Activated naive CD4-positive, alpha-beta T cell treated with anti-CD3 and anti-CD28 coated beads, Interleukin-2, amount 50 U/mL, for 24 hours (primary cell): Measurements from ENCODE around the gene OR2F2.

Experiments
- H3K27ac Mint-ChIP-seq: one replicate; pipeline ENCODE4 v1.8.0; 2021; ENCODE audit warnings: mild to moderate bottlenecking, mixed read lengths
- H3K27me3 Mint-ChIP-seq: one replicate; pipeline ENCODE4 v1.8.0; 2021; ENCODE audit warnings: mixed read lengths
- H3K36me3 Mint-ChIP-seq: one replicate; pipeline ENCODE4 v1.8.0; 2021; ENCODE audit warnings: mixed read lengths
- H3K4me1 Mint-ChIP-seq: one replicate; pipeline ENCODE4 v1.8.0; 2021; ENCODE audit warnings: mixed read lengths
- H3K4me3 Mint-ChIP-seq: one replicate; pipeline ENCODE4 v1.8.0; 2021; ENCODE audit warnings: mild to moderate bottlenecking, mixed read lengths
- H3K9me3 Mint-ChIP-seq: one replicate; pipeline ENCODE4 v1.8.0; 2021; ENCODE audit warnings: mixed read lengths

The OR2F2 gene

DNA sequence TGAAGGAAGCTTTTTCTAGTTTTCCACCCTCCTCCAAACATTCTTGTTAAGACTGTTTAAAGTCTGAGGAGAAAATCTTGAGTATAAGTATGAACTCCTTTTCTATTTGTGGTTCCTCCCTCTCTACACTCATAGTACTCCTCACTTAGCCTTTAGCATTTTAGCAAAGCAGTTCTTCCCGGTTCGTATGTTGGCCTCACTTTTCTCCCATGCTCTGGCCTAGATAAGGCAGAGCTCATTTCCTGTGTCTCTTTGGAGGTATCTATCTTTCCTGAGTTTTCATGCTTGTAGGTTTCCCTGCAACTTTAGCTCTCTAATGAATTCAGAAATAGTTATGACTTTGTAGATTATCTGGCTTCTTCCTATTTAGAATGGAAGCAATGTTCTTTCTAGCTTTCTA, 13.7 kb downstream of the OR2F2 start:
- peaks cover 4% of the 10 kb centered on the region for H3K36me3 Mint-ChIP-seq
- H3K4me3 Mint-ChIP-seq: no peak overlapping the region
- peaks cover 24% of the 10 kb centered on the region for H3K27me3 Mint-ChIP-seq
- H3K27ac Mint-ChIP-seq: no peak overlapping the region
- no peaks in the 10 kb centered on the region for H3K4me1 Mint-ChIP-seq
- H3K9me3 Mint-ChIP-seq: no peaks in the 10 kb centered on the region

DNA sequence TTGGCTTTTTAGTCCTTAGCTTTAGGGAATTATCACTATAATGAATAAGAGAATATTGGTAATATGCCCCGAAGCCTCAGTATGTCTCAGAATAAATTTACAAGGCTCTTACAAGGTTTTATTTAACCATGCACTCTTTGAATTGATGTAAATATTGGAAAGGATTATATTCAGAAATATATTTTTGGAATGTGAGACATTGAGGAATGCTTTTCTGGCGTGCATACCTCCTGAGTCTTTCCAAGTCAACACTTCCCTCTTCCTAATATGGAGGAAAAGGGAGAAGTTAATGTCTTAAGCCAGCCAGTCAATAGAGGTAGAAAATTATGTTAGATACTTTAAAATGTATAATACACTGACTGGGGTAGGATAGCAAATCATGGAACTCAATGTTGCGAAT, 18.4 kb downstream of the OR2F2 start:
- Mint-ChIP-seq H3K27ac (no peak overlapping the region), H3K27me3 (peaks cover 24% of the 10 kb centered on the region), H3K36me3 (peaks cover 2% of the 10 kb centered on the region), H3K4me3 (no peak overlapping the region), H3K4me1 (no peaks in the 10 kb centered on the region), H3K9me3 (no peaks in the 10 kb centered on the region)

DNA sequence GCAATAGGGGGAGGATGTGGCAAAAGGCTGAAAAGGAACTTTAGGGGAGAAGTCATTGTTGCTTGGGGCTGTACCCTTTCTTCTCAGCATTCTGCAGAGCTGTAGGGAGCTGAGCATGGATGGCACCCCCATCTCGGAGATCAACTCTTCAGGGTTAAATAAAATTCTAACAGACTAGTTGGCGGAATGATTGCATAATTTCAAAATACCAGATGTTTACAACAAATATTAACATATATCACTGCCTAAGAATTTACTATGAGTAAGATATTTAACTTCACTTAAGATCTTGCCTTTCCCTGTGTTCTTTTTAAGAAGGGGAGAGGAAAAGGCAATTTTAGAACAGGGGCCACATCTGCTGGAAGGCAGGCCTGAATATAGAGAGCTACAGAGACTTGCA, 19.1 kb downstream of the OR2F2 start:
- Mint-ChIP-seq H3K27me3 (peaks cover 24% of the 10 kb centered on the region), H3K27ac (no peak overlapping the region), H3K9me3 (no peaks in the 10 kb centered on the region), H3K36me3 (peaks cover 2% of the 10 kb centered on the region), H3K4me3 (no peak overlapping the region), H3K4me1 (no peaks in the 10 kb centered on the region)

DNA sequence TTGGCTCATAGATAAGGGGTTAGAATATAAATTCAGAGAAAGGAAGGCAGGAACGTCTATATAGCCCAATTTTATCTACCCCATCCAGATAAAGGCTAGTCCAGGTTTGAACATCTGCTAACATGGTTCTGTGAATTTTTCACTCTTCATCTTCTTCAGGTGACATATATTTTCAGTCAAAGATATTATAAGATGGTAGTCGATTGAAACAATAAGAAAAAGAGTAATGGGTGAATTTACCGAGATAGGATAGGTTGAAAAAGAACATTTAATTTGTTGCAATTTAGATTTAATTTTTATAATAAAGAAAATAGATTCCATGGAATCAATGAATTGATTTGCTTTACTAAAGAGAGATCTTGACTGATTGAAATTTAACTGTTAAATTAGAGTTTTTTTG, 19.5 kb downstream of the OR2F2 start, which contains the start of gene OR2F1:
TSS of gene OR2F1 (plus strand) at position 301 of the 400 bp plus-strand sequence. CDS start 5,127 bp downstream, outside the sequence.
- H3K4me1 Mint-ChIP-seq: no peaks in the 10 kb centered on the region
- peaks cover 2% of the 10 kb centered on the region for H3K36me3 Mint-ChIP-seq
- H3K27me3 Mint-ChIP-seq: peaks cover 21% of the 10 kb centered on the region
- no peaks in the 10 kb centered on the region for H3K9me3 Mint-ChIP-seq
- no peak within 1 kb of the TSS for H3K4me3 Mint-ChIP-seq
- no peak within 1 kb of the TSS for H3K27ac Mint-ChIP-seq

DNA sequence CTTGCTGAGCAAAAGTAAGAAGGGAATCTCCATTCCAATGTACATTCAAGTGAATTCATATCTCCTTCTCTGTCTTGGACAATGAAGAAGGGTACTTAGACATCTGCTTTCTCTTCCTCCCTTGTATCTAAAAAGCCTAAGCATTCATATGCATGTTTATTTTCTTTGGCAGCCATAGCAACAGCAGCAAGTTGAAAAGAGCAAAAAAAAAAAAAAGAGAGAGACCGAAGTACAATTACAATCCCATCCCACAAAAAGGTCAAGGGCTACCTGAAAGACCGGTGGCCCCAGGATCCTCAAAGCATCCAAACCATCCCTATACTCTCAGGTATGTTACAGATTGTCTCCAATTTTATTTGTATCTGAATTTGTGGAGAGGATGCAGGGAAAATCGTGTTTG, 23.7 kb downstream of the OR2F2 start:
- Mint-ChIP-seq H3K9me3 (no peaks in the 10 kb centered on the region), H3K4me3 (no peak overlapping the region), H3K4me1 (no peaks in the 10 kb centered on the region), H3K36me3 (no peaks in the 10 kb centered on the region), H3K27ac (no peak overlapping the region), H3K27me3 (peaks cover 22% of the 10 kb centered on the region)

DNA sequence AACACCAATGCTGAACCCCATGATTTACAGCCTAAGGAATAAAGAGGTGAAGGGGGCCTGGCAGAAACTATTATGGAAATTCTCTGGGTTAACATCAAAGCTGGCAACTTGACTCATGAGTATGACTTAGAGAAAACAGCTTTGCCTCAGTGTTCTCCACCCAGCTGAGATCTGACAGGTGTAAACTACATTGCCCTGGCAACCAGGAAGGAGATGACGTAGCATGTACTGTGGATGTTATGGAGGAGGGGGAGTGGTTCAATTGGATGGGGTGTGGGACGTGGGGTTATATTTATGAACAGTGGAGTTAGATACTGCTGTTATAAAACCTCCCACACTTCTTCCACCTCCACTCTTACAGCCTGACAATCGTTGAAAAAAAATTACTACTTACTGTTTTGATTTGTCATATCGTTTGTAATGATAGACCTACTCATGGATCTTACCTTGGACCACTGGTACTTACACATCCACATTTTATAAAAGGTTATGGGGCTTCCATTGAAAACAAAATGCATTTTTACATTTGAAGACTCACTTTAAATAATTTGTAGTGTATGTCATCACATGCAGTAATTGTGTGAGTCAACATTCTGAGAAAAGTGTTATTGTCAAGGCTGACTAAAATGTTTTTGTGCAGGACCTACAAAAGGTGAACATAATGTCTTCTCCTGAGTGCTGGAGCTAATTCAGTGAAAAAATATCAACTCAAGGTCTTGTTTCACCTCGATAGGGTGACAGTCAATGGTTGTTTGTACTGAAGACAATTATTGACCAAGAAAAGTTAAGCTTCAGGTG, 26.0 kb downstream of the OR2F2 start:
- Mint-ChIP-seq H3K4me3 (no peak overlapping the region), H3K27me3 (peaks cover 16% of the 10 kb centered on the region)

DNA sequence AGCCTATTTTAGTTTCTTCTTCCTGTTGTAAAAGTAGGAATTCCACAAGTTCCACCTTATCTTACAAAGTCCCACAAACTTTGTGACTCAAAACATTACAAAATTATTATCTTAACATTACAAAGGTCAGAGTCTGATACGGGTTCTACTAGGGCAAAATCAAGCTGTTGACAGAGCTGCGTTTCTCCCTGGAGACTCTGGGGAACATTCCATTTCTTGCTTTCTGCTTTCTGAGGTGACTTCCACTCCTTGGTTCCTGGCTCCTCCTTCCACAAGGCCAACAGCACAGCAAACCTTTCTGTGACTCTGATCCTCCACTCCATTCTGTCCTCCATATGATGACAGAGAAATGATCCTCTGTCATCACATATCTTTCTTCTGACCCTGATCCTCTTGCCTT, 30.2 kb downstream of the OR2F2 start:
- no peaks in the 10 kb centered on the region for H3K4me1 Mint-ChIP-seq
- H3K27ac Mint-ChIP-seq: no peak overlapping the region
- no peaks in the 10 kb centered on the region for H3K36me3 Mint-ChIP-seq
- peaks cover 11% of the 10 kb centered on the region for H3K27me3 Mint-ChIP-seq
- H3K4me3 Mint-ChIP-seq: no peak overlapping the region
- peaks cover 4% of the 10 kb centered on the region for H3K9me3 Mint-ChIP-seq

More for the DNA sequence above, 26.0 kb downstream of the OR2F2 start:
- H3K36me3 Mint-ChIP-seq: no peaks in the 10 kb centered on the region
- no peaks in the 10 kb centered on the region for H3K4me1 Mint-ChIP-seq
- H3K27ac Mint-ChIP-seq: no peak overlapping the region
- no peaks in the 10 kb centered on the region for H3K9me3 Mint-ChIP-seq

DNA sequence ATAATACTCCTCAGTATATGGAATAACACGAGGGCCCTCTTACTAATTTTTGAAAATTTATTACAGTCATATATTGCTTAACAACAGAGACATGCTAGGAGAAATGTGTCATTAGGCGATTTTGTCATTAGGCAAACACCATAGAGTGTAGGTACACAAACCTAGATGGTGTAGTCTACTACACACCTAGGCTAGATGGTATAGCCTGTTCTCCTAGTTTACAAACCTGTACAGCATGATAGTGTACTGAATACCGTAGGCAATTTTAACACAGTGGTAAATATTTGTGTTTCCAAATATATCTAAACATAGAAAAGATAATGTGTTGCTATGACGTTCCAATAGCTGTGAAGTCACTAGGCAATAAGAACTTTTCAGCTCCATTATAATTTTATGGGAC, 32.4 kb downstream of the OR2F2 start:
- H3K27me3 Mint-ChIP-seq: peaks cover 10% of the 10 kb centered on the region
- no peaks in the 10 kb centered on the region for H3K36me3 Mint-ChIP-seq

DNA sequence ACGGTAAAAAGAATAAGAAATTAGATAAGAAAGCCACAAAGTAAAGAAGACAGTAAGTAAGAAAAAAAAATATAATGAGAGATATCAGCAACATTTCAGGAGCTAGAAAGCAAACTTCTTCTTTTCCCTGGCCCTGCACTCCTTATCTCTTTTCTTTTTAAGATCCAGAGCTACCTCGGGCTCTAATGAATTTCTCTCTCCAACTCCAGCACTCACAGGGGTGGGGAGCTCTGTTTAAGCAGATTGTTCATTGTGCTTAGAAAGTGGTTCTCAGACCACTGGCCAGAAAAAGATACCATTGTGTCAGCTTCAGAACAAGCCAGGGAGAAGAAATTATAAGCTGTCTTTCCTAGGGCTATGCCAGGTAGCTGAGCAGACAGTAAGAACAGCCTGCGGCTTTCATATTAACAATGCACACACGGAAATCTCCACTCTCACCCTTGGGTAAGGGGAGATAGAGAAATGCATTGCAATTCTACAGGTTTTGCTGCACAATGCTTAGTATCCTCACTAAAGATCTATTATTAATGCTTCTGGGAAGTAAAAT, 38.9 kb downstream of the OR2F2 start:
- H3K27me3 Mint-ChIP-seq: peaks cover 9% of the 10 kb centered on the region
- no peak overlapping the region for H3K4me3 Mint-ChIP-seq
- no peak overlapping the region for H3K27ac Mint-ChIP-seq
- H3K9me3 Mint-ChIP-seq: no peaks in the 10 kb centered on the region
- H3K4me1 Mint-ChIP-seq: no peaks in the 10 kb centered on the region
- H3K36me3 Mint-ChIP-seq: no peaks in the 10 kb centered on the region

More for the DNA sequence above, 32.4 kb downstream of the OR2F2 start:
- no peaks in the 10 kb centered on the region for H3K4me1 Mint-ChIP-seq
- no peak overlapping the region for H3K27ac Mint-ChIP-seq
- peaks cover 4% of the 10 kb centered on the region for H3K9me3 Mint-ChIP-seq
- no peak overlapping the region for H3K4me3 Mint-ChIP-seq

DNA sequence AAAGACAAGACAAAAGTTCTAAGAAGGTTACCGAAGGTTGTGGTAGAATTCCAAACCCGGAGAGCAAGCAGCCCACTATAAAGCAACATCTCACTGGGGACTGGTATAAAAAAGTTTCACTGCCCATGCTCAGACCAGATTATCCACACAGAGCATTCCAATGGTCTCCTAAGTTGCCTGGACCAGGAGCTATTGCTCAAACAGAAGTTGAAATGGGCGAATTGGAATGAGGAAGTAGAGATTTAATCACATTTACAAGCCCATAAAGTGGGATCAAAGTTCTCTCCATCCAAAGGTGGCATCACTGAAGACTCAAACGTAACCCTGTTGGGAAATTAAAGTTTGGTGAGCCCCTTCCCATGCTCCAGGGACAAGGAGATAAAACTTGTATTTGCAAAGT, 39.4 kb downstream of the OR2F2 start:
- Mint-ChIP-seq H3K36me3 (no peaks in the 10 kb centered on the region), H3K4me1 (no peaks in the 10 kb centered on the region), H3K4me3 (no peak overlapping the region), H3K27ac (no peak overlapping the region), H3K9me3 (no peaks in the 10 kb centered on the region), H3K27me3 (peaks cover 9% of the 10 kb centered on the region)

DNA sequence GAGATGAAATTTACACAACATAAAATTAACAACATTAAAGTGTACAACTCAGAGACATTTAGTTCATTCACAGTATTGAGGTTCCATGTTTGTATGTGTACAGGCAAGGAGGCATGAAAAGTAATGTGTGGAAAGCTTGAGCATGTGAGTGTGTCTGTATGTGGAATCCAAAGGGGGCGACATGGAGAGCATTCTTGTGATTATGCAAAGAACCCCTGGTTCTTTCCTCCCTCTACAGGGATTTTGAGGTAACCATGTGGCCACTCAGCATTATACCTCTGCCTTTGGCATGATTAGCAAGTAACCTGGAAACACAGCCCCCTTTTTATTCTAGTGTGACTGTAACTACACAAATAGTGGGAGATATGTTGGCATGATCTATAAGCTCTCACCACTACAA, 40.6 kb downstream of the OR2F2 start:
- Mint-ChIP-seq H3K4me1 (no peaks in the 10 kb centered on the region), H3K27me3 (peaks cover 13% of the 10 kb centered on the region), H3K27ac (no peak overlapping the region), H3K36me3 (no peaks in the 10 kb centered on the region), H3K4me3 (no peak overlapping the region), H3K9me3 (no peaks in the 10 kb centered on the region)

DNA sequence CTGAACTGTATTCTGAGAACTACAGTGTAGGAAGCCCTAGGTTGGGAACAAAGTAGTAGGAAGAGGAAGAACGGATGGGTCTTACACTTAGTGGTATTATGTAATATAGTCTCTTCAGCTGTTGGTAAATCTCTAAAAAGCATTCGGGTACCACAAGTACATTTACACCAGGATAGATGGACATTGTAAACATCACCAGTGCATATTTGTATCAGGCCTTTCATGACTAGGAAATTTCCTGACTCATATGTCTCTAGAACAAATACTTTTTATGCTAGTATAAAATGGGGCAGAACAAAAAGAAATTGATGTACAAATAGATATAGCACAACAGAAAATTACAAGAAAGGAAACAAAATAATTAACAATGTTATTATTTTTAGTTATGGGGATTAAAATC, 43.6 kb downstream of the OR2F2 start:
- no peaks in the 10 kb centered on the region for H3K4me1 Mint-ChIP-seq

DNA sequence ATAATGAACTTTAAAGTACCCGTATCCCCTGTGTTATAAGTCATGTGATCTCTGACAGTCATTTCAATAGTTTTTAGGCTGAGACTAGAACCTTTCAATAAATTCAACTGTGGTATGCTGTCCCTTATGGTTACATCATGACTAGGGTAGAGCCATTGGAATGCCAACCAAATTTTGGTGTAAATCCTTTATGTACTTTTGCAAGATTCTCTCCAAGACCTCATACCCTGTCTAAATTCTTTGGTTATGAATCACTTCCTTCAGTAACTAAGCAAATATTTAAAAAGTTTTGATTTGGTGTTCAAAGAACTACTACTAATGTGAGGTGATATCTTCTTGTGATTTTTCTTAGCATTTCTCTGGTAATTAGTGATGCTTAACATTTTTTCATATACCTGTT, 44.3 kb downstream of the OR2F2 start:
- Mint-ChIP-seq H3K36me3 (no peaks in the 10 kb centered on the region), H3K4me1 (no peaks in the 10 kb centered on the region), H3K9me3 (no peaks in the 10 kb centered on the region), H3K4me3 (no peak overlapping the region), H3K27me3 (peaks cover 7% of the 10 kb centered on the region), H3K27ac (no peak overlapping the region)

More for the DNA sequence above, 43.6 kb downstream of the OR2F2 start:
- Mint-ChIP-seq H3K27ac (no peak overlapping the region), H3K36me3 (no peaks in the 10 kb centered on the region), H3K4me3 (no peak overlapping the region), H3K9me3 (no peaks in the 10 kb centered on the region), H3K27me3 (peaks cover 7% of the 10 kb centered on the region)

DNA sequence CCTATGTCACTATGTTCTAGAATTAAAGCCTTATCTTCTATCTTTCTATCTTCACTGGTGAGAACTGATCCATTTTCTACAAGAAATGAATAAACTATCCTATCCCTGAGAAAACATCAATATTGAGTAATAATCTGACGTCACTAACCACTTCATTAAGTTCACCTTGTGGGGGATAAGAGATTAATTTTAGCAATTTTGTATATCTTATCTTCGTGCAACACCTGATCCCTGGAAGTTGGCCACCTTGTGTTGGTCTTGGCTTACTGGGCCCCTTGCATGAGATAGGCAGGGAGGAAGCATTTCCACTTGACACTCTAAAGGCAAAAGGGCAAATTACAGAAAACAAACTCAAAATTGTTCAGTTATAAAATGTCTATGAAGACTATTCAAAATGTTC, 45.0 kb downstream of the OR2F2 start:
- Mint-ChIP-seq H3K27me3 (peaks cover 4% of the 10 kb centered on the region), H3K27ac (no peak overlapping the region), H3K4me3 (no peak overlapping the region), H3K4me1 (no peaks in the 10 kb centered on the region), H3K36me3 (no peaks in the 10 kb centered on the region), H3K9me3 (no peaks in the 10 kb centered on the region)

DNA sequence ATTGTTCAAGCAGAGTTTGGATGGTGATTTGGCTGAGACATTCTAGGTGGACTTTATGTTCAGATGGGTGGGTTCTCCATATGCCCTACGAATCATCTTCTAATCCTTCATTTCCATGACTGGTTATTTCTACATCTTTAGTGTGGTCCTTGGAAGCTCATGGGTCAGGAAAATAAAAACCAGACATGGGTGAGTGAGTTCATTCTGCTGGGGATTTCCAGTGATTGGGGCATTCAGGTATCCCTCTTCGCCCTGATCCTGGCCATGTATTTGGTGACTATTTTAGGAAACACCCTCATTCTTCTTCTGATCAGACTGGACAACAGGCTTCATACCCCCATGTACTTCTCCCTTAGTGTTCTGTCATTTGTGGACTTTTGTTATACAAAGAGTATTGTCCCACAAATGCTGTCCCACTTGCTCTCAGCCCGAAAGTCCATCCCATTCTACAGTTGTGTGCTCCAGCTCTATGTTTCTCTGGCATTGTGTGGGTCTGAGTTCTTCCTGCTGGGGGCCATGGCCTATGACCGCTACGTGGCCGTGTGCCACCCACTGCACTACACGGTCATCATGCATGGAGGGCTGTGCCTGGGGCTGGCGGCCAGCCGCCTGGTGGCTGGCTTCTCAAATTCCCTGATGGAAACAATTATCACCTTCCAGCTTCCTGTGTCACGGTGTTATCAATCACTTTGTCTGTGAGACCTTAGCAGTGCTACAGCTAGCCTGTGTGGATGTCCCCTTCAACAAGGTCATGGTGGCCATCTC, 45.9 kb downstream of the OR2F2 start:
- Mint-ChIP-seq H3K4me3 (no peak overlapping the region), H3K36me3 (no peaks in the 10 kb centered on the region), H3K27me3 (peaks cover 4% of the 10 kb centered on the region), H3K27ac (no peak overlapping the region), H3K4me1 (no peaks in the 10 kb centered on the region), H3K9me3 (no peaks in the 10 kb centered on the region)

DNA sequence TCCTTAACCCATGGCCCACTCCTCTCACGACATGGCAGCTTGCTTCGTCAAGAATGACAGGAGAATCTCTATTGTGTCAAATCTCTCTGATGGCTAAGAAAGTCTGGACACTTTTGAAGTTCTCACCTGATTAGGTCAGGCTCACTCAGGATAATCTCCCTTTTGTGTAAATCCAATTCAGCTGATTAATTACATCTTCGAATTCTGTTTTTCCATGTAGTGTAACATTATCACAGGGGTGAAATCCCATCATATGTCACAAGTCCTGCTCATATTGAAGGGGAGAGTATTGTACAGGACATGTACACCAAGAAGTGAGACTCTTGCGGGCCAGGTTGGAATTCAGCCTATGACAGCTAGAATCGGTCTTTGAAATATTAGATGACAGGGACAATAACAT, 48.9 kb downstream of the OR2F2 start:
- H3K4me1 Mint-ChIP-seq: peaks cover 13% of the 10 kb centered on the region

More for the DNA sequence above, 48.9 kb downstream of the OR2F2 start:
- Mint-ChIP-seq H3K4me3 (no peak overlapping the region), H3K27ac (no peak overlapping the region), H3K27me3 (peaks cover 4% of the 10 kb centered on the region), H3K36me3 (no peaks in the 10 kb centered on the region), H3K9me3 (no peaks in the 10 kb centered on the region)
